HEK293 (cell line): ENCODE measurements around the gene SRC.

ENCODE experiments used
- CTCF ChIA-PET: fragments of 350-600 bp; formaldehyde crosslinking; extraction: SDS; loops from one replicate; lab custom pipeline; 2021; ENCODE audit warnings: antibody characterized with exemption; lab: Yijun Ruan, JAX
- POLR2A ChIA-PET: fragments of 300-600 bp; formaldehyde crosslinking; extraction: SDS; loops from one replicate; lab custom pipeline; 2020; ENCODE audit warnings: antibody characterized with exemption, inconsistent platforms; lab: Yijun Ruan, JAX
- H3K27ac ChIP-seq: fragments of 200-500 bp; sonication (Bioruptor generic); 2 replicates; pipeline ENCODE4 v1.5.1; 2014; ENCODE audit warnings: low read depth, low read length, control low read depth, inconsistent platforms; ENCODE audit errors: extremely low read depth
- H3K36me3 ChIP-seq, 2 experiments: fragments of 200-500 bp in 1 of 2; sonication (Bioruptor generic) in 1 of 2; 1 replicate in 1 of 2; 2 replicates in 1 of 2; pipeline ENCODE4 v1.5.1; 2014 to 2017; ENCODE audit warnings: inconsistent platforms in 2 of 2, low read length in 2 of 2; ENCODE audit not compliant: control insufficient read depth in 2 of 2, insufficient read depth in 1 of 2
- H3K4me1 ChIP-seq: fragments of 200-500 bp; sonication (Bioruptor generic); 2 replicates; pipeline ENCODE4 v1.5.1; 2014; ENCODE audit warnings: mild to moderate bottlenecking, low read length, inconsistent platforms; ENCODE audit not compliant: control insufficient read depth, insufficient read depth
- H3K4me3 ChIP-seq: 2 replicates; pipeline ENCODE4 v1.5.1; 2011; ENCODE audit warnings: low read depth, mild to moderate bottlenecking, control low read depth, low read length, moderate library complexity
- H3K9me3 ChIP-seq: fragments of 200-500 bp; sonication (Bioruptor generic); 2 replicates; pipeline ENCODE4 v1.5.1; 2014; ENCODE audit warnings: low read depth, low read length, inconsistent platforms; ENCODE audit not compliant: control insufficient read depth, insufficient read depth
- GFI1B ChIP-seq: fragments of 450-650 bp; formaldehyde crosslinking; IDR thresholded peaks from 2 replicates; pipeline ENCODE4 v1.5.1; 2016; ENCODE audit warnings: missing biosample characterization, missing genetic modification characterization
- HOXC10 ChIP-seq: sonication (generic); formaldehyde crosslinking; IDR thresholded peaks from 2 replicates; pipeline ENCODE4 v1.8.1; 2023; ENCODE audit warnings: mild to moderate bottlenecking, missing genetic modification reagents
- OSR2 ChIP-seq: fragments of 450-650 bp; formaldehyde crosslinking; IDR thresholded peaks from 2 replicates; pipeline ENCODE4 v1.5.1; 2016; ENCODE audit warnings: missing biosample characterization, missing genetic modification characterization
- REPIN1 ChIP-seq: fragments of 450-650 bp; formaldehyde crosslinking; IDR thresholded peaks from 2 replicates; pipeline ENCODE4 v1.5.1; 2017; ENCODE audit warnings: missing biosample characterization, missing genetic modification characterization, low read depth
- SCRT2 ChIP-seq: fragments of 450-650 bp; formaldehyde crosslinking; IDR thresholded peaks from 2 replicates; pipeline ENCODE4 v1.5.1; 2016; ENCODE audit warnings: missing biosample characterization, missing genetic modification characterization
- TRIM28 ChIP-seq: IDR thresholded peaks from 2 replicates; pipeline ENCODE4 v1.6.1; 2011; ENCODE audit warnings: low read length, control low read depth, borderline replicate concordance
- ZBTB17 ChIP-seq: fragments of 450-650 bp; formaldehyde crosslinking; IDR thresholded peaks from 2 replicates; pipeline ENCODE4 v1.5.1; 2016; ENCODE audit warnings: missing biosample characterization, missing genetic modification characterization
- ZBTB48 ChIP-seq: fragments of 450-650 bp; formaldehyde crosslinking; IDR thresholded peaks from 2 replicates; pipeline ENCODE4 v1.5.1; 2016; ENCODE audit warnings: missing biosample characterization, missing genetic modification characterization
- ZIC2 ChIP-seq: fragments of 450-650 bp; formaldehyde crosslinking; IDR thresholded peaks from 2 replicates; pipeline ENCODE4 v1.5.1; 2016; ENCODE audit warnings: missing biosample characterization, missing genetic modification characterization
- ZNF311 ChIP-seq: fragments of 450-650 bp; formaldehyde crosslinking; IDR thresholded peaks from 2 replicates; pipeline ENCODE4 v1.5.1; 2017; ENCODE audit warnings: missing biosample characterization, missing genetic modification characterization, borderline replicate concordance
- ZNF341 ChIP-seq: fragments of 450-650 bp; formaldehyde crosslinking; IDR thresholded peaks from 2 replicates; pipeline ENCODE4; 2016; ENCODE audit warnings: low read depth, missing biosample characterization, missing genetic modification characterization
- ZNF391 ChIP-seq: fragments of 450-650 bp; formaldehyde crosslinking; IDR thresholded peaks from 2 replicates; pipeline ENCODE4 v1.5.1; 2016; ENCODE audit warnings: low read depth, missing biosample characterization, missing genetic modification characterization, borderline replicate concordance
- ZNF623 ChIP-seq: fragments of 450-650 bp; formaldehyde crosslinking; IDR thresholded peaks from 2 replicates; pipeline ENCODE4 v1.5.1; 2016; ENCODE audit warnings: missing biosample characterization, missing genetic modification characterization
- ZNF654 ChIP-seq: fragments of 450-650 bp; formaldehyde crosslinking; IDR thresholded peaks from 2 replicates; pipeline ENCODE4 v1.5.1; 2016; ENCODE audit warnings: low read depth, missing biosample characterization, missing genetic modification characterization
- ZNF670 ChIP-seq: fragments of 450-650 bp; formaldehyde crosslinking; IDR thresholded peaks from 2 replicates; pipeline ENCODE4 v1.5.1; 2016; ENCODE audit warnings: missing biosample characterization, missing genetic modification characterization, low read depth
- TF ChIP-seq, protein P1 (sequence below): fragments of 450-650 bp; formaldehyde crosslinking; IDR thresholded peaks from 2 replicates; pipeline ENCODE4 v1.5.1; 2016; ENCODE audit warnings: missing biosample characterization, missing genetic modification characterization
- TF ChIP-seq, protein P2 (sequence below): fragments of 450-650 bp; formaldehyde crosslinking; IDR thresholded peaks from 2 replicates; pipeline ENCODE4 v1.5.1; 2016; ENCODE audit warnings: missing biosample characterization, missing genetic modification characterization

The SRC gene

GRCh38 chr20:37356961-37357371 is 11.0 kb downstream of the SRC start:
- no peaks in the 10 kb centered on the region for H3K9me3 ChIP-seq
- H3K27ac ChIP-seq: no peak overlapping the region
- no peaks in the 10 kb centered on the region for H3K4me1 ChIP-seq
- peaks cover 0 to 21% of the 10 kb centered on the region in 2 experiments; a peak in 1 of 3 replicates for H3K36me3 ChIP-seq
- ChIA-PET CTCF (interaction anchor here (0.5 to 1.0 kb wide), 2 partner anchors 28 to 219 kb away, joined by 3 read pairs; no protein-coding TSS in a partner anchor), POLR2A (no interaction called here)
- TF ChIP-seq ZNF654 (tag by site-specific recombination) (no peak), ZNF670 (tag by site-specific recombination) (no peak), ZNF391 (tag by site-specific recombination) (no peak), GFI1B (no peak), ZNF623 (tag by site-specific recombination) (no peak)
- H3K4me3 ChIP-seq: no peak overlapping the region

GRCh38 chr20:37357481-37358365 is 11.8 kb downstream of the SRC start:
- Histone ChIP-seq H3K36me3 (peaks cover 0 to 14% of the 10 kb centered on the region in 2 experiments; a peak in 1 of 3 replicates), H3K27ac (no peak overlapping the region), H3K4me1 (no peaks in the 10 kb centered on the region), H3K4me3 (no peak overlapping the region), H3K9me3 (no peaks in the 10 kb centered on the region)
- ChIA-PET POLR2A (no interaction called here), CTCF (interaction anchor here (0.5 to 1.0 kb wide), 2 partner anchors 28 to 220 kb away, joined by 3 read pairs; no protein-coding TSS in a partner anchor)
- TF ChIP-seq, protein P1, sequence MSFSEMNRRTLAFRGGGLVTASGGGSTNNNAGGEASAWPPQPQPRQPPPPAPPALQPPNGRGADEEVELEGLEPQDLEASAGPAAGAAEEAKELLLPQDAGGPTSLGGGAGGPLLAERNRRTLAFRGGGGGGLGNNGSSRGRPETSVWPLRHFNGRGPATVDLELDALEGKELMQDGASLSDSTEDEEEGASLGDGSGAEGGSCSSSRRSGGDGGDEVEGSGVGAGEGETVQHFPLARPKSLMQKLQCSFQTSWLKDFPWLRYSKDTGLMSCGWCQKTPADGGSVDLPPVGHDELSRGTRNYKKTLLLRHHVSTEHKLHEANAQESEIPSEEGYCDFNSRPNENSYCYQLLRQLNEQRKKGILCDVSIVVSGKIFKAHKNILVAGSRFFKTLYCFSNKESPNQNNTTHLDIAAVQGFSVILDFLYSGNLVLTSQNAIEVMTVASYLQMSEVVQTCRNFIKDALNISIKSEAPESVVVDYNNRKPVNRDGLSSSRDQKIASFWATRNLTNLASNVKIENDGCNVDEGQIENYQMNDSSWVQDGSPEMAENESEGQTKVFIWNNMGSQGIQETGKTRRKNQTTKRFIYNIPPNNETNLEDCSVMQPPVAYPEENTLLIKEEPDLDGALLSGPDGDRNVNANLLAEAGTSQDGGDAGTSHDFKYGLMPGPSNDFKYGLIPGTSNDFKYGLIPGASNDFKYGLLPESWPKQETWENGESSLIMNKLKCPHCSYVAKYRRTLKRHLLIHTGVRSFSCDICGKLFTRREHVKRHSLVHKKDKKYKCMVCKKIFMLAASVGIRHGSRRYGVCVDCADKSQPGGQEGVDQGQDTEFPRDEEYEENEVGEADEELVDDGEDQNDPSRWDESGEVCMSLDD (tag by site-specific recombination): no peak
- TF ChIP-seq SCRT2 (peak; percentile 67), ZNF311 (no peak), REPIN1 (tag by site-specific recombination) (no peak), ZNF623 (tag by site-specific recombination) (peak; percentile 98), ZNF341 (no peak)
- TF ChIP-seq, protein P2, sequence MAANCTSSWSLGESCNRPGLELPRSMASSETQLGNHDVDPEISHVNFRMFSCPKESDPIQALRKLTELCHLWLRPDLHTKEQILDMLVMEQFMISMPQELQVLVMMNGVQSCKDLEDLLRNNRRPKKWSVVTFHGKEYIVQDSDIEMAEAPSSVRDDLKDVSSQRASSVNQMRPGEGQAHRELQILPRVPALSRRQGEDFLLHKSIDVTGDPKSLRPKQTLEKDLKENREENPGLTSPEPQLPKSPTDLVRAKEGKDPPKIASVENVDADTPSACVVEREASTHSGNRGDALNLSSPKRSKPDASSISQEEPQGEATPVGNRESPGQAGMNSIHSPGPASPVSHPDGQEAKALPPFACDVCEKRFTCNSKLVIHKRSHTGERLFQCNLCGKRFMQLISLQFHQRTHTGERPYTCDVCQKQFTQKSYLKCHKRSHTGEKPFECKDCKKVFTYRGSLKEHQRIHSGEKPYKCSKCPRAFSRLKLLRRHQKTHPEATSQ: no peak

DNA sequence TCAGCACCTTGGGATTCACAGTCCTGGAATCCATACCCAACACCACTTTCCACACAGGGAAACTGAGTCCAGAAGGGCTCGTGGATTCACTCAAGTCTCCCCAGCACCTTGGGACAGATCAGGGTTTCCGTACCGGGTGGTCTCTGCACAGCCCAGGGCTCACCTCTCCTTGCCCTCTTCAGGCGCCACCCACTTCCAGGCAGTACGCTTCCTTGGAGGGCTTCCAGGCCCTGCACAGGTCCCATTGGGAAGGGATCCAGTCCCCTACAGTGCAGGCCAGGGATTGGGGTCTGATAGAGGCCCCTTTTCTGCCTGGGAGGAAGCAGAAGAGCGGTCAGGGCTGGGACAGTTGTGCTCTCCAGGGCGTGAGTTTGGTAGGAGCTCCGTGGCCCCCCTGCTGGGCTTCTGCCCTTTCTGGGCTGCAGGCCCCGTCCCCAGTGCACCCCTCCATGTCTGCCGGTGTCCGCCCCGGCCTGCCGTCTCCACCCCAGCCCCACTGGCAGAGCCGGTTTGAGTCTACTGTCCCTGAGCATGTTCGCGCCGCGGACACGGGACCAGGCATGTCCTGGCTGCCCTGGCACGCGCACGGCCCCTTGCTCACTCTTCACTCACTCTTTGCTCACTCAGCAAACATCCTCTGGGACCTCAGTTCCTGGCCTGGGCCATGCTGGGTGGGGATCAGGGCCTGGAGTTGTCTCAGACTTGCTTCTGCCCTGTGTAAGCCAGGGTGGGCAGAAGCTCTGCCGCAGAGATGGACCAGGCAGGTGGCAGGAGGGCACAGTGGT is 12.6 kb downstream of the SRC start:
- TF ChIP-seq OSR2 (tag by site-specific recombination) (no peak), ZBTB17 (tag by site-specific recombination) (peak; percentile 18; the same call in 1 of the 2 replicates), ZIC2 (0 out of 2 replicates have a peak, but pooled peaks have one; percentile 11), HOXC10 (CRISPR knock-in tag) (no peak), ZBTB48 (tag by site-specific recombination) (0 out of 2 replicates have a peak, but pooled peaks have one; percentile 21), TRIM28 (no peak)
- Histone ChIP-seq H3K27ac (no peak overlapping the region), H3K36me3 (peaks cover 0 to 6% of the 10 kb centered on the region in 2 experiments; a peak in 1 of 3 replicates), H3K4me1 (no peaks in the 10 kb centered on the region), H3K4me3 (no peak overlapping the region), H3K9me3 (no peaks in the 10 kb centered on the region)
- ChIA-PET POLR2A (no interaction called here), CTCF (interaction anchor here (0.6 kb wide), 1 partner anchor 32 kb away, joined by 3 read pairs; no protein-coding TSS in a partner anchor)
